ENCODE measurements around the gene BECN2.

Gene BECN2

GRCh38 chr1:241957692-241958494 is at the start of gene BECN2:
BECN2 (plus strand) TSS chr1:241957767; CDS start chr1:241957767, 0 bp downstream.
- DNase-seq (ENCODE audit: low read depth in 2 of 2), result no peak

- no peak for DNase-seq (ENCODE audit: low read depth in 2 of 2)
Measured at GRCh38 chr1:241916196-241916595, 41.4 kb upstream of the BECN2 start.

- no peak for DNase-seq (ENCODE audit: low read depth in 2 of 2)
Measured at GRCh38 chr1:241917487-241917886, 40.1 kb upstream of the BECN2 start.

- no peak for DNase-seq (ENCODE audit: low read depth in 2 of 2)
Measured at GRCh38 chr1:241918879-241919278, 38.7 kb upstream of the BECN2 start.

- no peak for DNase-seq (ENCODE audit: low read depth in 2 of 2)
Measured at GRCh38 chr1:241924080-241924808, 33.3 kb upstream of the BECN2 start.

GRCh38 chr1:241926141-241926540 is 31.4 kb upstream of the BECN2 start:
- DNase-seq (ENCODE audit: low read depth in 2 of 2), result no peak

GRCh38 chr1:241927321-241927720 is 30.2 kb upstream of the BECN2 start:
- no peak for DNase-seq (ENCODE audit: low read depth in 2 of 2)

- no peak for DNase-seq (ENCODE audit: low read depth in 2 of 2)
Measured at GRCh38 chr1:241932845-241933244, 24.7 kb upstream of the BECN2 start.

GRCh38 chr1:241934201-241934848 is 23.2 kb upstream of the BECN2 start:
- no peak for DNase-seq (ENCODE audit: low read depth in 2 of 2)

GRCh38 chr1:241934866-241935265 is 22.7 kb upstream of the BECN2 start:
- no peak for DNase-seq (ENCODE audit: low read depth in 2 of 2)

GRCh38 chr1:241939798-241940197 is 17.8 kb upstream of the BECN2 start:
- DNase-seq (ENCODE audit: low read depth in 2 of 2), result no peak

GRCh38 chr1:241942738-241943137 is 14.8 kb upstream of the BECN2 start:
- no peak for DNase-seq (ENCODE audit: low read depth in 2 of 2)

GRCh38 chr1:241944300-241944699 is 13.3 kb upstream of the BECN2 start:
- DNase-seq (ENCODE audit: low read depth in 2 of 2), result no peak

- DNase-seq (ENCODE audit: low read depth in 2 of 2), result no peak
Measured at GRCh38 chr1:241947354-241947753, 10.2 kb upstream of the BECN2 start.

- no peak for DNase-seq (ENCODE audit: low read depth in 2 of 2)
Measured at GRCh38 chr1:241950390-241950789, 7.2 kb upstream of the BECN2 start.

- no peak for DNase-seq (ENCODE audit: low read depth in 2 of 2)
Measured at GRCh38 chr1:241962153-241962552, 4.6 kb downstream of the BECN2 start.

GRCh38 chr1:241963722-241964121 is 6.2 kb downstream of the BECN2 start:
- DNase-seq (ENCODE audit: low read depth in 2 of 2), result no peak

- DNase-seq (ENCODE audit: low read depth in 2 of 2), result no peak
Measured at GRCh38 chr1:241964550-241965282, 7.1 kb downstream of the BECN2 start.

GRCh38 chr1:241968611-241969010 is 11.0 kb downstream of the BECN2 start:
- DNase-seq (ENCODE audit: low read depth in 2 of 2), result no peak

GRCh38 chr1:241972703-241973369 is 15.3 kb downstream of the BECN2 start:
- DNase-seq (ENCODE audit: low read depth in 2 of 2), result no peak

GRCh38 chr1:241976229-241976628 is 18.7 kb downstream of the BECN2 start:
- no peak for DNase-seq (ENCODE audit: low read depth in 2 of 2)

Data from stimulated activated CD4-positive, alpha-beta T cell treated with anti-CD3 and anti-CD28 coated beads, Interleukin-15, amount 100 ng/mL, for 48 hours (primary cell).